HG03571 (cell line): Measurements from ENCODE around the gene UBAP2.

Experiments
- ATAC-seq: cut with Tn5 transposase; IDR thresholded peaks from one replicate; pipeline ENCODE4 v1.9.1; 2021; ENCODE audit not compliant: unreplicated experiment

UBAP2 gene, protein sequence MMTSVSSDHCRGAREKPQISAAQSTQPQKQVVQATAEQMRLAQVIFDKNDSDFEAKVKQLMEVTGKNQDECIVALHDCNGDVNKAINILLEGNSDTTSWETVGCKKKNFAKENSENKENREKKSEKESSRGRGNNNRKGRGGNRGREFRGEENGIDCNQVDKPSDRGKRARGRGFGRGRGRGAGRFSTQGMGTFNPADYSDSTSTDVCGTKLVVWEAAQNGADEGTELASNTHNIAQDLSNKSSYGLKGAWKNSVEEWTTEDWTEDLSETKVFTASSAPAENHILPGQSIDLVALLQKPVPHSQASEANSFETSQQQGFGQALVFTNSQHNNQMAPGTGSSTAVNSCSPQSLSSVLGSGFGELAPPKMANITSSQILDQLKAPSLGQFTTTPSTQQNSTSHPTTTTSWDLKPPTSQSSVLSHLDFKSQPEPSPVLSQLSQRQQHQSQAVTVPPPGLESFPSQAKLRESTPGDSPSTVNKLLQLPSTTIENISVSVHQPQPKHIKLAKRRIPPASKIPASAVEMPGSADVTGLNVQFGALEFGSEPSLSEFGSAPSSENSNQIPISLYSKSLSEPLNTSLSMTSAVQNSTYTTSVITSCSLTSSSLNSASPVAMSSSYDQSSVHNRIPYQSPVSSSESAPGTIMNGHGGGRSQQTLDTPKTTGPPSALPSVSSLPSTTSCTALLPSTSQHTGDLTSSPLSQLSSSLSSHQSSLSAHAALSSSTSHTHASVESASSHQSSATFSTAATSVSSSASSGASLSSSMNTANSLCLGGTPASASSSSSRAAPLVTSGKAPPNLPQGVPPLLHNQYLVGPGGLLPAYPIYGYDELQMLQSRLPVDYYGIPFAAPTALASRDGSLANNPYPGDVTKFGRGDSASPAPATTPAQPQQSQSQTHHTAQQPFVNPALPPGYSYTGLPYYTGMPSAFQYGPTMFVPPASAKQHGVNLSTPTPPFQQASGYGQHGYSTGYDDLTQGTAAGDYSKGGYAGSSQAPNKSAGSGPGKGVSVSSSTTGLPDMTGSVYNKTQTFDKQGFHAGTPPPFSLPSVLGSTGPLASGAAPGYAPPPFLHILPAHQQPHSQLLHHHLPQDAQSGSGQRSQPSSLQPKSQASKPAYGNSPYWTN

DNA sequence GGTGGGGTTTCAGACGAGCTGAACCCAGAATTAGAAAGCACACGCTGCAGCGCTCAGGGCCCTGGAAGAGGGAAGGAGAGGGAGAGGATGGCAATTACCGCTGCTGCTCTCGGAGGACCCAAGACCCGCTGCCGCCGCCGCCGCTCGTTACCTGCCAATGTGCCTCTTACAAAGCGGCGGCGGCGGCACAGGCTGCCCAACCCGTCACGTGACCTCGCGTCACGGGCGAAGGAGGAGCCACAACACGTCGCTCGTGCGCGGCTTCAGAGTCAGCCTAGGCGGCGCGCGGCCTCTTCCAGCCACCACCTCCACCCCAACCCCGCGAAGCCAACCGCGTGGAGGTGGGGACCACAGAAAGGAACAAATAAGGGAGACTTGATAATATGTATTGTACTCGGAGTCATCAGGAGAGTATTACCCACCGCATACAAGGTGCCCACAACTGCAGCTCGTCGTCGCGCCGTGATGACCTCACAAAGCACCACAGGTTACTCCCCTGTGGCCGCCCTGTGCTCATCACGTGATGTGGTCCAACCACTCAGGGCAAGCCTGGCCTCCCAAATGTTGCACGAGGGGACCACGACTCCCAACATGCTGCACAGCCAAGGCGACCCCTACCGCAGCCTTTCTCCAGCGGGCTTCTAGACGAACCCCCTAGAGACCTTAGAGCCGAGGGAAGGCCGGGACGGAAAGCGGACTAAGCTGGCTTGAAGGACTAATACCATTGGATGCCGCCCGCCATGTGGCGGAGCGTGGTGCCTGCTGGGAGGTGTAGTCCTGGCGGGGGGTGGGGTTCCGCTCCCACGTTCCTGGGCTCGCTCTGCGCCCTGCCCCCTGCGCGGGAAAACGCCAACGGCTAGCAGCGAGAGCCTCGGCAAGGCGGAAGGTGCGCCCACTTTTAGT lies at the start of gene UBAP2:
TSS of gene UBAP2 (minus strand) at position 161 of the 903 bp plus-strand sequence. CDS start 31,739 bp downstream, outside the sequence.
- ATAC-seq = peak; percentile 76

DNA sequence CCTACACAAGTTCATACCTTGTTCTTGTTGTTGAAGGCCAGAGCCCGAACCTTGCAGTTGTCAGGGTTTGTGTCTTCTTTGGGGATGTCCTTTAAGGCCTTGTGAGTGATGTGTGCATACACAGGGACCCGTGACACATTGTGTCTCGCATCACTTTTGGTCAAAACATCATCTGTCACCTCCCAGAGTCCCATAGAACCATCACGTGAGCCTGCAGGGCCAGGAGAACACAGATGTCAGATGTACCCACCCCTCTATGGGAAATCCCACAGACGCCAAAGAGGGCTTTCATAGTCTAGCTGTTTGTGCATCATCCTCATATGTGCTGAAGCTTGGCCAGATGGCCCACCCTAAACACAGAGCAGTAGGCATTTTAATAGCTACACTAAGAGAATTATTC lies 49.6 kb upstream of the UBAP2 start:
- ATAC-seq = no peak

DNA sequence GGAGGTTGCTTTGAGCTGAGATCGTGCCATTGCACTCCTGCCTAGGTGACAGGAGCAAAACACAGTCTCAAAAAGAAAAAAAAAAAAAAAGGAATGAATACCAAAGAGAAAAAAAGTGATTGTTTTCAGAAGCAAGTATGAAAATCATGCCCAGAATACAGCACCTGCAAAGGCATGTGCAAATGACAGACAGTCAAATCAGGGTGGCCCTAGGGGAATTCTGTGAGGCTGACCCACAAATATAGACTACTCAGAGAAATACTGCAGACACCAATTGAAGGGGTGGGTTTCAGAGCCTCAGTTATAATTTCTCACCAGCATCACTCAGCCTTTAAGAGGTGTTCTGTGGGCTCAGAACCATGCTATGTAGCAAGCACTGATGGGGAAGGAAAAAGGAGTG lies 49.2 kb upstream of the UBAP2 start:
- ATAC-seq = no peak

DNA sequence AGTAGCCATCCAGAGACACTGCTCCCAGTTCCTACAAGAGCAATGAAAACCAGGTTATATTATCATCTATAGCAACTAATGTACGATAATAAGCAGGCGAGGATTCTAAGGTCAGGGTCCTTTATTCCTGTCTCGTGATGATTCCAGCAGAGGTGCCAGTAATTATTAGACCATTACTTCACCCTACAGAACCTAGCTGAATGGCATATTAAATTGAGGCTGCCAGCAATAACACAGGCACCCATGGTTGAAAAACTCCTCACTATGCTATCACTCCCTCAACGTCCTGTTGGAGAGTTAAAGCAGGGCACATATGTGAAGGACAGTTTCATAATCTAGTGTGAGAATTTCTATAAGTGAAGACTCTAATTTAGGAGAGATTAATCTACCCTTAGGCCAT lies 48.1 kb upstream of the UBAP2 start:
- no peak for ATAC-seq

DNA sequence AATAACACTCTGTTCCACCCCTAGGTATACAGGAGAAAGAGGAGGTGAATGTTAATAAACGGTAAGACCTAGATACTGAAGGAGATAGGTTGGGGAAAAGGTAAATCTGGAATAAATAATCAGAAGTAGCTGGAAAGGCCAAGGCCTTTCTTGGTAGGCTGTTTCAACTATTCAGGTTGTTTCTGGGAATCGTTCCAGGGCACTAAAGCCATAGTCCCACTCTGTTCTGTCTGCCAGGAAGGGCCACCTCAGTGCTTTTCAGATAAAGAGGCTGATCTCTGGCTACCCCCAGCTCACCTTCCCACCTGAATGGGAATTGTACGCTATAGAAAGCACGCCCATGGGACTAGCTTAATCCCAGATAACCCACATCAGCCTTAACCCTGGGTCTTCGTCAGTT lies 44.9 kb upstream of the UBAP2 start:
- no peak for ATAC-seq

DNA sequence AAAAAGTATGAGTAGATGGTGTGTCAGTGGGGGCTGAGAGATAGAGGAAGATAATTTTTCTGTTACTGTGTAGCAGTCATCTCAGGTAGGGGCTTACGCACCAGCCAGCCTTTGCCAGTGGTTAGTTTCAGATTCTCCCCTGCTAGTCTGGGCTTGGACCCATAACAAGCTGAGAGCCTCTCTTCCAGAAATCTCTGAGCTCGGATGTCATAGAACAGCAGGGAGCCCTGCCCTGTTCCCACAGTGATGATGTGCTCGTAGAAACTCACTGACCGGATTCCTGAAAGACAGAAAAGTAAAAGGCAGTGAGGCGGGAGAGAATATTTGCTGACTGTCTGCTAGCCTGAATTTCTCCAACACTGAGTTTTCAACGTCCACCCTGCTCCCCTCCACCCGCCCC lies 40.6 kb upstream of the UBAP2 start:
- no peak for ATAC-seq

DNA sequence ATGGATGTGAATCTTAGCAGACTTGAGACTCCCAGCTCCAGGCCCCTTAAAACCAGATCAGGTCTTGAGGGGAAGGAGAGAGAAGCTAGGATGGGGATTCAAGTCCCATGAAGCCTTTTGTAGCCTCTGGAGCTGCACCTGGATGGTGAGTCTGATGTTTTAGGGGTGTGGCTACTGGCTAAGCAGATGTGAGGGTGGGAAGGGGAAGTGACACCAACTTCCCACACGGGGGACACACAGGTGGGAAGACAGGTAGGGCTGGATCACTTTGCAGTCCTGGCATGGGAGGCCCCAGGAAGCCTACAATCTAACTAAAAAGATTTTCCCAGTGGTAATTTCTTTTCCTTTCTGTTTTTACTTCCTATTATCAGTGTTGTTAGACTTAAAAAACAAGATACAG lies 38.7 kb upstream of the UBAP2 start:
- ATAC-seq = no peak

DNA sequence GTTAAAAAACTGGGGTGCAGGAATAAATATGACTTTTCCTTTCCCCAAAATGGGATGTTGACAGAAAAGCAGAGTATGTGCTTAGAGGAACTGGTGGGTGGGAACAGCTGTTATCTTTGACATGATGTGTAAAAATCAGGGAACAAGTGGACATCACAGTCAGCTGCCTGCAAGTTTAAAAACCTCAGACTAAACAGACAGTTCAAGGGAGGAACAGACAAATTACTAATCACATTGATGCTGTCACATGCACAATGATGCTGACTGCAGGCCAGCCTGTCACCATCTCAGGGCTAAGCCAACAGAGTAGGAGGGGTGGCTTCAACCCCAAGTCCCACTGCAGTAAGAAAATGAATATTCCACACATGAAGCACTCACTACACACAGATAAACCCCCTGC lies 38.2 kb upstream of the UBAP2 start:
- ATAC-seq = no peak

DNA sequence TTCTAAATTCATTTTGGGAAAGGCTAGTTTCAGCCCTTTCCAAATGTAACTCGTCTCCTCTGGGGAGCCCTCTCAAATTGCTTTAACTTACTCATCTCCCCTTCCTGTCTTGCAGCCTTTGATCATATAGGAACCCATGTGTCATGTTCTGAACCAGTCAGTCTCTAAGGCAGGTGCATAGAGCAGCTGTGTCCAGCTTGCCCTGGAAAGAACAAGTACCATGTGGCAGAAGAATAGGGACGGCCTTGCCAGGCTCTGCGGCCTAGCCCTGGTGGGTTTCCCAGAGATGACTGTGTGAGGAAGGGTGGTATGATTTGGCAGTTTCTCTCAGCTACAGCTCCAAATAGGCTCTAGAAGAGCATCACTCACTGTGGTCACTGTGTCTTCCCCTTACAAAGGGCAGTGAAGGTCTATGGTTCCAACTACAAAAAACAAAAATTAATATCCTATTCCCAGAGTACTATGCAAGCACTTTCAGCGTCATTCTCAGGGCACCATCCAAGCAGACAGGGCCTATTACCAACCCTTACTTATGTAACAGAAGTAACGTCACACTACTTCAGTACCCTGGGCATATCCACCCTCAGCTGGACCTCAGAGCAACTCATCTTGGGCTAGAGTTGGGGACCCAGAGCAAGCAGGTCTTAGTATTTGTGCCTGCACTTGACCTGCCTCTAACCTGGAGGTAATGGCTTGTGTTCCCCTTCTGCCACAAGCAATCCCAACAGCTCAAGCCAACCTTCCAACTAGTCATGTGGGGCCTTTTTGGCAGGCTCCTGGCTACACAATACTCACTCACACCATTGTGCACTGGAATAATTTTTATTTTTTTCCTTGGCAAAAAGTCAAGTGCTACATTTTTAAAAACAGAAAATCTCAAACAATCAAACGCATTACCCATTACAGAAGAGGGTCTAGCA lies 37.2 kb upstream of the UBAP2 start:
- ATAC-seq = no peak

DNA sequence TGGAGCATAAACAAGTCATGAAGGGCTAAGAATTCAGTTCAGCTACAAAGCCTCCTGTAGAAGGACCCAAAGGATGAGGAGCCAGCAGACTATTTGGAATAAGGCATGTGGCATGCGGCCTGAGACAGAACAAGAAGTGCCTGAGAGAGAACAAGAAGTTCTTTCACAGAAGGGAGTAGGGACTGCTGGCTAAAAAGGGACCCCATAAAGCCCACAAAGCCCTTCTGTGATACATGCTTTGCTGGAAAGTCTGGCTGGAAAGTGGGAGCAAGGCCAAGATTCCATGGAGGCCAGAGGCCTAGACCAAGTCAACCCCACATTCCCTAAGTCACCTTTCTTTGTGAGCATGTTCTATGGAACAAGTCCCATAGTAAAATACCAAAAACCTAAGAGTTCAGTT lies 35.9 kb upstream of the UBAP2 start:
- ATAC-seq = no peak

DNA sequence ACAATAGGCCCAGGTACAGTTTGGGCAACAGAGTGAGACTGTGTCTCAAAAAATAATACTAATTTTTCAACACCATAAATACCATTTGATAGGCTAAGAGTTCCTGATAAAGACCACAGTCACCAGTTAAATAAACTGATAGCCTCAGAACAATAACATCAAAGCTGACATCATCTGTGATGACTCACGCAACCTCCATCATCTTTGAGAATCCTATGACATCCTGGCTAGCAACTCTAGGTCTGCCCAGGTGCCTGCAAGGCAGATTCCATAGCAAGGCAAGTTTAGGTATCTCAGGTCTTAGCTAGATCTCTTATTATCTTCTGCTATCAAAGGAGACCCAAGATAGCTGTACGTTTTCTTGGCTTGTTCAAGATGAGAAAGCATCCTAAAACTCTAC lies 30.5 kb upstream of the UBAP2 start:
- no peak for ATAC-seq

DNA sequence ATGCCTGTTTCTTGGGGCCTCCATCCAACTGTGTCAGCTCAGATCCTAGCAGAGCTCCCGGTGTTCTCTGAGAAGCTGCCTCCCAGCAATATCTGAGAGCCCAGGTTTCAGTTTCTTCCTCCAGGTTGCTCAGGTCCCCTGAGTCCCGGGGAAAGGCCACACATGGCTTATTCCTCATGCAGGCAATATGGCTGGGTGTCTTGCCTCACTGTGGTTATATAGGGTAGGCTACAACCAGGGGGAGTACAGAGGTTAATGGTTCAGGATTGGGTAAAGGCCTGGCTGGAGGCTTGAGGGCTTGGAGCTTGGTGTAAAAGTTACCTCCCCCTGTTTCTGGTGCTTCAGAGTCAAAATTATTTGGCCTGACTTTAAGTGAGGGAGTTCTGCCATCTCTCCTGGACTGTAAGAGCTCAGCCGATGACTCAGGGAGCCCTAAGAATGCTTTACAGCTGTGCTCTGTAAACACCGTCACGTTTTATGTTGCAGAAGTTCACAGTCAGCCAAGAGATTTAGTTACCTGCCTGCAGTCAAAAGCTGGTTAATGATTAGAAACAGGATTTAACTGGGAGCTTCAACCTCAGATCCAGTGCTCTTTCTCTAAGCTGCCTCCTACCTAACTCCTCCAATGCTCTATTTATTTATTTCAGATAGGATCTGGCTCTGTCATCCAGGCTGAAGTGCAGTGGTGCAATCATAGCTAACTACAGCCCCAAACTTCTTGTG lies 24.3 kb upstream of the UBAP2 start:
- ATAC-seq = no peak

DNA sequence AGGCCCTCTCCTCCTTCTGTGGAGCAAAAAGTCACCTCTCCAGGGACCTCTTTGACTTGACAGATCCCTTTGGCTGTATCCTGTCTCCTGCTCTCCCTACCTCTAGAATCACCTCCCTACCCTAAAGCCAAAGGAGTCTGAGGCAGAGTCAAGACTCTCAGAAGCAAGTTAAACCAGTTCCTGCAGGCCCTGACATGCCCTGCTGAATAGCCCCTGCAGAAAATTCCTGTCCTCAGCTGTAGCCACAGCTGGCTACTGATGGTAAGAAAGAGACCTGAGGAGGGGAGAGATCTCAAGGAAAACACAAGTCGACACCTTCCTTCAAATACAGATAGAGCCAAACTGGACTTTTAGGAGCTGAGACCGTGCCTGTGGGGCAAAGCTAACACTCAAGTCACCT lies 23.7 kb upstream of the UBAP2 start:
- no peak for ATAC-seq

DNA sequence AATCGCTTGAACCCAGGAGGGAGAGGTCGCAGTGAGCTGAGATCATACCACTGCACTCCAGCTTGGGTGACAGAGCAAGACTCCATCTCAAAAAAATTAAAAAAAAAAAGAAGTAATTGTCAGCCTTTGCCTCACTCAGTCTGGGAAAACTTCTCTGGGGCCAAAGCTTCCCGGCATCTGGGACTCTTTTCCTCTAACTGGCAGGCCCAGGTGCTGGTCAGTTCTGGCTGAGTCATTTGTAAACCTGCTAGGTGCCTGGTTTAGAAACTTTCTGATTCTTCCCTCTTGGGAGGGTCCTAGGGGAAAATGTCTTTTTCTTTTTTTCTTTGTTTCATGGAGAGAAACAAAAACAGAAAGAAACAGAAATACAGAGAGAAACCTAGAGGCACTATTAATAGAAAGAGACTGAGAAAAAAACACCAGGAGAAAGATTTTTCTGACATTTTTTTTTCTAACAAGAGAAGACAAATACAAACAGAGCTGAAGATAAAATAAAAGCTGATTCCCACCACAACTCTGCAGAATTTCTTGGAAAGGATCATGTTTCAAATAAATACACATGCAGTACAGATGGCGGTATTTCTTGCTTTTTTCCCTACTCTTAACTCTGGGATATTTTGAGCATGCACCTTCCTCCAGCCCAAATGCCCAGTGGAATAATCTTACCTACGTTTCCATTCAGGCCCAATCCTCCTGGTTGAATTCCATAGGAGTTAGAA lies 22.1 kb upstream of the UBAP2 start:
- no peak for ATAC-seq

DNA sequence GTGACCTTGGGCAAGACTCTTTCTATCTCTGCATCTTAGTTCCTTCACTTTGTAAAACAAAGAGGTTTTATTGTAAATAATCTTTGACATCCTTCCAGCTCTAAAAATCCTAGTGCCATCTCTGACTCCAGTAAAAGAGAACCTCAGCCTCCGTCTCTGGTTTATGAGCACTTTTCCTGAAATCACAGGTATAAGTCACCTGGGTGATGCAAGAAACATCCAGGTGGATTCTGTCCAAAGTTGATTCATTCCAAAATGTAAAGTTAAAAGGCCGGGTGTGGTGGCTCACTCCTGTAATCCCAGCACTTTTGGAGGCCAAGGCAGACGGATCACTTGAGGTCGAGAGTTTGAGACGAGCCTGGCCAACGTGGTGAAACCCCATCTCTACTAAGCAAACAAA lies 21.1 kb upstream of the UBAP2 start:
- no peak for ATAC-seq

DNA sequence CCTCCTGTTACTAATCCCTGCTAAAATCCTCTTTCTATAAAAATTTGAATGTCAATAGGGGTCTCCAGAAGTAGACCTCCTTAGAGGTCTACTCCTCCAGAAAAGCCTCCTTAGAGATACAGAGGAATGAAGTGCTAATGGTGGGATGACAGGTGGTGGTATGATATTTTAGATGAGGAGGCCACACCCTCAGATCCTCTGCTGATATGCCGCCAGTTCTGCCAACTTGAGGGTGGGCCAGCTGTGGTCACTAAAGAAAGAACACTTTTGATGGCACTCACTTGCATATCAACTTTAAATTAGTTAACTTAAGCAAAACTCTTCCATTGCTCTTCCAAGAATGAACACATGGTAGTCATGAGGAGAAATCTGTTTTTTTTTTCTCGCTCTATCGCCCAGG lies 16.9 kb upstream of the UBAP2 start:
- no peak for ATAC-seq

DNA sequence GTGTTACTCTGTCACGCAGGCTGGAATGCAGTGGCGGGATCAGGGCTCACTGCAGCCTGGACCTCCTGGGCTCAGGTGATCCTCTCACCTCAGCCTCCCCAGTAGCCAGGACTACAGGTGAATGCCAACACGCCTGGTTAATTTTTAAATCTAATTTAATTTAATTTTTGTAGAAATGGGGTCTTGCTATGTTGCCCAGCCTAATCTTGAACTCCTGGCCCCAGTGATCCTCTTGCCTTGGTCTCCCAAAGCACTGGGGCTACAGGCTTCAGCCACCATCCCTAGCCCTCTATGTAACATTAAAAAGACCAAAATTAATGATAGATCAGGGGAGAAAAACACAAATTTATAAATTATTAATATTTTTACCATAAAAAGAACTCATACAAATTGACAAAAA lies 11.3 kb upstream of the UBAP2 start:
- no peak for ATAC-seq

DNA sequence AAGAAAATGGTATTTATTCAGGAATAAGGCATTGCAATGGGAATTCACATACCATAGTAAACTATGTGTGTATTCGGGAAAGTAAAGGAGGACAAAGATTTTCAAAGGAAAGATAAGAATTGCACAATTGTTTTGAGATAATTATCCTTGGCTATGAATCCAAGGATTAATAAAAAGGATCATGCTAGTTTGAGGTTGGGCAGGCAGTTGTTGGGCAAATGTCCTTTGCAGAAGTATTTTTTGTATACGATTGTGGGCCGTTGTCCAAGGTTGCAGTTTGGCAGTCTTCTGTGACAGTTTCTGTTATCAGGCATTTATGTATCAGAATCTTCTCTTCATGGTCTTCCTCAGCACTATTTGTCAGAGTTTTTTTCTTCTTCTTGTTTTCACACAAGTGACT lies 10.6 kb upstream of the UBAP2 start:
- ATAC-seq = no peak
